K562 (cell line): Measurements from ENCODE around the gene POFUT2. TPM values are rescaled to one million over a fixed set of nuclear protein-coding genes. Genes with fewer than 3 reads are reported as not detected.

Experiments used
- ATAC-seq: fragments of 200-7000 bp; cut with Tn5 transposase; 3 replicates; pipeline ENCODE4 v1.9.1; 2020; ENCODE audit warnings: moderate library complexity
- BruUV-seq: library from RNA; stranded (reverse); fragments of 400-500 nt; replicated peaks from 2 replicates; lab custom pipeline; 2021; lab: Mats Ljungman, UMichigan
- CTCF ChIA-PET: fragments of 300-600 bp; formaldehyde crosslinking; extraction: SDS; loops from one replicate; lab custom pipeline; 2021; ENCODE audit warnings: low intra/inter-chr PET ratio; lab: Yijun Ruan, JAX
- POLR2A ChIA-PET: fragments of 300-600, 350-650 bp; sonication (Branson Sonifier 250); formaldehyde crosslinking; extraction: SDS; loops from one replicate; lab custom pipeline; 2021; ENCODE audit warnings: antibody characterized with exemption, inconsistent platforms; lab: Yijun Ruan, JAX
- DNase-seq, 4 experiments: peaks; one replicate each; pipeline versions ENCODE4 v3.0.0 to v3.0.0-alpha.2; 2011 to 2018; ENCODE audit warnings: low spot score in 3 of 4, mixed read lengths in 3 of 4; ENCODE audit errors: extremely low read depth in 1 of 4
- FAIRE-seq: peaks from 2 replicates; lab custom pipeline; 2011; peaks lifted over from hg19 to GRCh38; lab: Jason Lieb, UNC
- H2AFZ ChIP-seq: 2 replicates; pipeline ENCODE4 v1.6.0; 2011; ENCODE audit warnings: low read depth, low read length, control low read depth, inconsistent platforms
- H3K27ac ChIP-seq: fragments of 200-600 bp; 3 replicates; pipeline ENCODE4 v1.8.0; 2011; ENCODE audit warnings: low read depth, mild to moderate bottlenecking, control low read depth, inconsistent platforms, low read length, moderate library complexity, mixed read lengths; ENCODE audit errors: extremely low read depth
- H3K27me3 ChIP-seq, 2 experiments: fragments of 300-600 bp in 1 of 2; 2 replicates in 1 of 2; 3 replicates in 1 of 2; pipeline versions ENCODE4 v1.6.0 to v1.8.0; 2011; ENCODE audit warnings: inconsistent platforms in 2 of 2, low read length in 2 of 2, mild to moderate bottlenecking in 1 of 2, mixed read lengths in 1 of 2, moderate library complexity in 1 of 2; ENCODE audit not compliant: control insufficient read depth in 2 of 2, insufficient read depth in 2 of 2
- H3K36me3 ChIP-seq: fragments of 300-600 bp; 3 replicates; pipeline ENCODE4 v1.8.0; 2011; ENCODE audit warnings: mild to moderate bottlenecking, low read length, inconsistent platforms; ENCODE audit not compliant: control insufficient read depth, insufficient read depth
- H3K4me1 ChIP-seq, 2 experiments: fragments of 200-600 bp in 1 of 2; replicated peaks in 1 of 2; 2 replicates in 1 of 2; 3 replicates in 1 of 2; pipeline versions ENCODE4 v1.5.1 to v1.8.0; 2011; ENCODE audit warnings: inconsistent platforms in 2 of 2, low read length in 2 of 2, mild to moderate bottlenecking in 1 of 2, mixed read lengths in 1 of 2, moderate library complexity in 1 of 2; ENCODE audit not compliant: control insufficient read depth in 2 of 2, insufficient read depth in 2 of 2
- H3K4me2 ChIP-seq: 2 replicates; pipeline ENCODE4 v1.6.1; 2011; ENCODE audit warnings: low read length, control low read depth, inconsistent platforms, mixed read lengths; ENCODE audit not compliant: insufficient read depth
- H3K4me3 ChIP-seq: fragments of 200-600 bp; sonication (generic), shearing (Covaris generic); 2 replicates; pipeline ENCODE4 v1.5.1; 2016; ENCODE audit warnings: control low read depth, inconsistent platforms
- H3K79me2 ChIP-seq: fragments of 200-600 bp; 3 replicates; pipeline ENCODE4 v1.8.0; 2011; ENCODE audit warnings: low read length, inconsistent platforms; ENCODE audit not compliant: control insufficient read depth, insufficient read depth
- H3K9ac ChIP-seq, 2 experiments: 2 replicates each; pipeline versions ENCODE4 v1.6.0 to v1.6.1; 2011; ENCODE audit warnings: low read depth in 2 of 2, low read length in 2 of 2, control low read depth in 1 of 2, inconsistent platforms in 1 of 2, mild to moderate bottlenecking in 1 of 2, mixed read lengths in 1 of 2; ENCODE audit not compliant: insufficient read depth in 1 of 2
- H3K9me1 ChIP-seq: one replicate; pipeline ENCODE4 v1.6.0; 2011; ENCODE audit warnings: inconsistent platforms, mild to moderate bottlenecking, low read length, moderate library complexity; ENCODE audit not compliant: control insufficient read depth, insufficient read depth
- H3K9me3 ChIP-seq: replicated peaks from 2 replicates; pipeline ENCODE4 v1.5.1; 2011; ENCODE audit warnings: low read depth, low read length, inconsistent platforms; ENCODE audit not compliant: control insufficient read depth, insufficient read depth
- H4K20me1 ChIP-seq: replicated peaks from 2 replicates; pipeline ENCODE4 v1.6.1; 2011; ENCODE audit warnings: low read length, inconsistent platforms, mixed read lengths; ENCODE audit not compliant: control insufficient read depth, insufficient read depth
- CHD4 ChIP-seq: fragments of 200-600 bp; sonication (generic); IDR thresholded peaks from 3 replicates; pipeline ENCODE4 v1.6.1; 2012; ENCODE audit warnings: low read depth, mild to moderate bottlenecking, mixed read lengths, low read length, inconsistent platforms; ENCODE audit not compliant: insufficient read depth, insufficient replicate concordance, poor library complexity, severe bottlenecking
- FOXJ2 ChIP-seq: fragments of 200-800 bp; sonication (Bioruptor generic); IDR thresholded peaks from 2 replicates; pipeline ENCODE4 v1.6.1; 2016; ENCODE audit warnings: missing genetic modification characterization, missing compliant biosample characterization
- KDM4B ChIP-seq, 2 experiments: fragments of 450-650 bp in 1 of 2; sonication (generic) in 1 of 2; IDR thresholded peaks; 2 replicates each; pipeline ENCODE4 v1.6.1; 2016 to 2017; ENCODE audit warnings: borderline replicate concordance in 2 of 2, antibody characterized with exemption in 1 of 2, low read depth in 1 of 2, mild to moderate bottlenecking in 1 of 2
- NR2C2 ChIP-seq, 2 experiments: fragments of 200-800 bp in 1 of 2; sonication (Bioruptor generic) in 1 of 2; sonication (generic) in 1 of 2; formaldehyde crosslinking in 1 of 2; IDR thresholded peaks; 2 replicates each; pipeline versions ENCODE4 v1.6.1 to v1.8.0; 2016 to 2022; ENCODE audit warnings: mild to moderate bottlenecking in 1 of 2, missing compliant biosample characterization in 1 of 2, missing genetic modification characterization in 1 of 2, missing genetic modification reagents in 1 of 2
- SMARCC2 ChIP-seq: fragments of 450-650 bp; IDR thresholded peaks from 2 replicates; pipeline ENCODE4 v1.6.1; 2017; ENCODE audit warnings: antibody characterized with exemption, moderate library complexity, mild to moderate bottlenecking, low read depth
- WGBS: fragments of 100-300 bp; shearing (Covaris generic); methylation state at CpG from one replicate; pipeline ENCODE4 v1.1.6; 2016; ENCODE audit warnings: low coverage, mixed read lengths; ENCODE audit not compliant: insufficient coverage; ENCODE audit errors: missing lambda C conversion rate; 5-methylcytosine and 5-hydroxymethylcytosine counted together
- in situ Hi-C: fragments of 300-500 bp; cut with MboI; formaldehyde crosslinking; loops from 4 replicates; pipeline ENCODE4 v1.15.0; 2018; ENCODE audit warnings: inconsistent platforms, mixed read lengths
- intact Hi-C: fragments of 100-400 bp; cut with micrococcal nuclease; formaldehyde crosslinking; loops from 2 replicates; pipeline ENCODE4 v1.14.2; 2022
- polyA plus RNA-seq, 8 experiments: library from polyadenylated mRNA; depleted of rRNA in 4 of 8; stranded (reverse) in 5 of 8; unstranded in 3 of 8; fragments of >200 nt; fragmentation: Nextera tagmentation in 2 of 8; fragmentation: Illumina TruSeq in 1 of 8; extraction: Ambion mirVana in 2 of 8; extraction: Trizol in 1 of 8; gene quantifications; 2 replicates each; pipeline versions ENCODE4 v1.2.1 to v1.2.3, GENCODE V29; 2011 to 2014; ENCODE audit warnings: inconsistent platforms in 1 of 8, missing spikeins in 1 of 8
- total RNA-seq, 7 experiments: library from RNA; depleted of rRNA in 6 of 7; stranded (reverse); fragments of >200 nt in 6 of 7; fragmentation: Illumina TruSeq in 2 of 7; extraction: Trizol in 2 of 7; gene quantifications; 2 replicates each; pipeline versions ENCODE4 v1.2.1 to v1.2.3, GENCODE V29; 2011 to 2021; ENCODE audit warnings: low replicate concordance in 1 of 7
- TF ChIP-seq, protein P1 (sequence below): fragments of 250-450 bp; sonication (Bioruptor Pico); IDR thresholded peaks from 2 replicates; pipeline ENCODE4 v1.9.0; 2021; ENCODE audit warnings: mild to moderate bottlenecking, inconsistent platforms
- TF ChIP-seq, protein P2 (sequence below): IDR thresholded peaks from 2 replicates; pipeline ENCODE4 v1.6.1; 2011; ENCODE audit not compliant: insufficient read length; ENCODE audit errors: extremely low read depth

The POFUT2 gene
- total and polyA plus RNA-seq, 9 of the 15 experiments (the other 6 are each of a cell fraction or from before 2014, with no cell fraction given): 1.1 to 24.2 (median 11.0) TPM

DNA sequence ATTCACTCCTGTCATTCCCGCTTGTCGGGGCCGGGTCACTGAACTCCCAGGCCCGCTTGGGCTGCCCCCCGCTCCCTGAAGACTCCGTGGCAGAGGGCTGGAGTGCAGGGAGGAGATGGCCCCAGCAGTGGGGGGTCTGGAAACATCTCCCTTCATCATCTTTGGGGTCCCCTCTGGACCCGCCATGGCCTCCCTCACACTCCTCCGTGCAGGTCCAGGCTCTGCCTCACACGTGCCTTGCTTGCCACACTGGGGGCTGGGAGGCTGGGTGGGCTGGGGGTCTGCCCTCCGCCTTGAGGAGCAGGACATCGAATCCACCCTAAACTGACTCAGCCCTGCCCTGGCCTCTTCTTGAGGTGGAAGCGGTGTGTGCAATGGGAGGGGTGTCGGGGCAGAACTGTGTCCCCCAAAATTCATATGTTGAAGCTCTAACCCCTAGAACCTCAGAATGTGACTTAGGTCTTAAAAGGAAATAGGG is 35.2 kb downstream of the POFUT2 start:
- Histone ChIP-seq H3K9ac (no peak overlapping the region), H3K4me3 (no peak overlapping the region), H3K4me1 (peaks cover 23 to 45% of the 10 kb centered on the region in 2 experiments), H3K9me1 (no peaks in the 10 kb centered on the region), H4K20me1 (peaks cover 12% of the 10 kb centered on the region; the same call in 1 of the 2 replicates), H3K27ac (no peak overlapping the region), H3K79me2 (no peaks in the 10 kb centered on the region), H3K36me3 (no peaks in the 10 kb centered on the region), H3K9me3 (0 out of 2 replicates have a peak, but pooled peaks cover 2% of the 10 kb centered on the region), H2AFZ (no peak overlapping the region), H3K4me2 (no peak overlapping the region), H3K27me3 (peaks cover 25 to 61% of the 10 kb centered on the region in 2 experiments; a peak in 4 of 5 replicates)
- ATAC-seq (no peak), FAIRE-seq (no peak), DNase-seq (no peak)
- in situ Hi-C loops (no loop called here), intact Hi-C loops (no loop called here)
- no TSS peak for BruUV-seq
- ChIA-PET CTCF (no interaction called here), POLR2A (no interaction called here)
- TF ChIP-seq KDM4B (IDR thresholded peaks at IDR 0.05; ENCODE audit: borderline replicate concordance in 2 of 2, low read depth in 1 of 2) (no peak), SMARCC2 (no peak), NR2C2 (CRISPR knock-in tag; IDR thresholded peaks at IDR 0.05) (no peak), NR2C2 (tag; IDR thresholded peaks at IDR 0.05) (no peak), FOXJ2 (tag) (no peak), CHD4 (no peak)
- TF ChIP-seq, protein P1, sequence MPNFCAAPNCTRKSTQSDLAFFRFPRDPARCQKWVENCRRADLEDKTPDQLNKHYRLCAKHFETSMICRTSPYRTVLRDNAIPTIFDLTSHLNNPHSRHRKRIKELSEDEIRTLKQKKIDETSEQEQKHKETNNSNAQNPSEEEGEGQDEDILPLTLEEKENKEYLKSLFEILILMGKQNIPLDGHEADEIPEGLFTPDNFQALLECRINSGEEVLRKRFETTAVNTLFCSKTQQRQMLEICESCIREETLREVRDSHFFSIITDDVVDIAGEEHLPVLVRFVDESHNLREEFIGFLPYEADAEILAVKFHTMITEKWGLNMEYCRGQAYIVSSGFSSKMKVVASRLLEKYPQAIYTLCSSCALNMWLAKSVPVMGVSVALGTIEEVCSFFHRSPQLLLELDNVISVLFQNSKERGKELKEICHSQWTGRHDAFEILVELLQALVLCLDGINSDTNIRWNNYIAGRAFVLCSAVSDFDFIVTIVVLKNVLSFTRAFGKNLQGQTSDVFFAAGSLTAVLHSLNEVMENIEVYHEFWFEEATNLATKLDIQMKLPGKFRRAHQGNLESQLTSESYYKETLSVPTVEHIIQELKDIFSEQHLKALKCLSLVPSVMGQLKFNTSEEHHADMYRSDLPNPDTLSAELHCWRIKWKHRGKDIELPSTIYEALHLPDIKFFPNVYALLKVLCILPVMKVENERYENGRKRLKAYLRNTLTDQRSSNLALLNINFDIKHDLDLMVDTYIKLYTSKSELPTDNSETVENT (CRISPR knock-in tag): no peak
- TF ChIP-seq, protein P2, sequence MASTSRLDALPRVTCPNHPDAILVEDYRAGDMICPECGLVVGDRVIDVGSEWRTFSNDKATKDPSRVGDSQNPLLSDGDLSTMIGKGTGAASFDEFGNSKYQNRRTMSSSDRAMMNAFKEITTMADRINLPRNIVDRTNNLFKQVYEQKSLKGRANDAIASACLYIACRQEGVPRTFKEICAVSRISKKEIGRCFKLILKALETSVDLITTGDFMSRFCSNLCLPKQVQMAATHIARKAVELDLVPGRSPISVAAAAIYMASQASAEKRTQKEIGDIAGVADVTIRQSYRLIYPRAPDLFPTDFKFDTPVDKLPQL: no peak
- 15% methylated on average over 13 of the region's 13 CpGs for WGBS
